SIG-M5 treated with dmso at 0.1 percent for 504 hours (cell line): ENCODE data around the gene PRAMEF11.

Experiments used
- DNase-seq: peaks from one replicate; lab custom pipeline; 2025; ENCODE audit not compliant: unreplicated experiment; lab: John Stamatoyannopoulos, UW

Gene PRAMEF11

DNA sequence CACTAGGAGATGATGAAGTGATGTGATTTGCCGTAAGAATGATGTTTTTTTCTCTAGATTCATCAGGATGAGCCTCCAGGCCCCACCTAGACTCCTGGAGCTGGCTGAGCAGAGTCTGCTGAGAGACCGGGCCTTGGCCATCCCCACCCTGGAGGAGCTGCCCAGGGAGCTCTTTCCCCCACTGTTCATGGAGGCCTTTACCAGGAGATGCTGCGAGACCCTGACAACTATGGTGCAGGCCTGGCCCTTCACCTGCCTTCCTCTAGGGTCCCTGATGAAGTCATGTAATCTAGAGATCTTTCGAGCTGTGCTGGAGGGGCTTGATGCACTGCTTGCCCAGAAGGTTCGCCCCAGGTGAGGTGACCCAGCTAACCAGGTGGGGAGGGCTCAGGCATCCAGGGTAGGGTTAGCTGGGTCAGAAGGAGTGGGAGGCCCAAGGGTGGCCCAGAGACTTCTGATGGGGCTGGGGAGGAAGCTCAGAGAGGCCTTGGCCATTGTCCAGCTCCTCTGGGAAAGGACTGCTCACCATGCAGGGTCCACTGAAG lies 56.3 kb downstream of the PRAMEF11 start:
- DNase-seq, result no peak
